Esophagus (tissue), 2 donors: ENCODE measurements around the gene HDAC9. TPM values are rescaled to one million over a fixed set of nuclear protein-coding genes. Genes with fewer than 3 reads are reported as not detected.

Source experiments
- H3K27ac ChIP-seq, 2 donors: one replicate each; pipeline ENCODE4 v1.5.1; 2013; ENCODE audit warnings: low read depth in 2 of 2, mild to moderate bottlenecking in 2 of 2, inconsistent platforms in 1 of 2, low read length in 1 of 2, moderate library complexity in 1 of 2
- H3K27me3 ChIP-seq, 2 donors: one replicate each; pipeline ENCODE4 v1.6.1; 2013; ENCODE audit warnings: low read length in 2 of 2, control low read depth in 1 of 2, mild to moderate bottlenecking in 1 of 2; ENCODE audit not compliant: insufficient read depth in 2 of 2, control insufficient read depth in 1 of 2
- H3K36me3 ChIP-seq, 2 donors: one replicate each; pipeline ENCODE4 v1.6.1; 2013; ENCODE audit warnings: low read length in 1 of 2; ENCODE audit not compliant: control insufficient read depth in 2 of 2, insufficient read depth in 2 of 2
- H3K4me1 ChIP-seq, 2 donors: one replicate each; pipeline ENCODE4 v1.6.1; 2013; ENCODE audit warnings: low read length in 1 of 2; ENCODE audit not compliant: control insufficient read depth in 2 of 2, insufficient read depth in 2 of 2
- H3K4me3 ChIP-seq, 2 donors: one replicate each; pipeline ENCODE4 v1.5.1; 2013; ENCODE audit warnings: low read length in 2 of 2, mild to moderate bottlenecking in 2 of 2, low read depth in 1 of 2, moderate library complexity in 1 of 2
- H3K9me3 ChIP-seq, 2 donors: one replicate each; pipeline ENCODE4 v1.6.1; 2013; ENCODE audit warnings: mild to moderate bottlenecking in 2 of 2, low read depth in 1 of 2, low read length in 1 of 2, moderate library complexity in 1 of 2; ENCODE audit not compliant: control insufficient read depth in 2 of 2, insufficient read depth in 1 of 2
- WGBS, 2 donors: extraction: QIAGEN DNeasy Blood & Tissue Kit; methylation state at CpG; one replicate each; pipeline ENCODE4 v1.1.7; 2013; 5-methylcytosine and 5-hydroxymethylcytosine counted together
- polyA plus RNA-seq, 2 donors: library from polyadenylated mRNA; stranded (reverse); fragments of 200-250 nt; gene quantifications; one replicate each; pipeline ENCODE4 v1.2.3, GENCODE V29; 2013
- donor health status: healthy with polysubstance abuse.
- donor health status: Bipolar disorder and iron deficiency.

HDAC9 gene
- polyA plus RNA-seq, 2 donors = 0.69 to 1.1 TPM

- Histone ChIP-seq H3K27me3 (no peaks in the 10 kb centered on the region), H3K36me3 (no peaks in the 10 kb centered on the region), H3K9me3 (no peaks in the 10 kb centered on the region), H3K4me1 (peaks cover 0 to 3% of the 10 kb centered on the region in 2 donors), H3K4me3 (no peak overlapping the region), H3K27ac (no peak overlapping the region)
- 74 to 78% methylated on average over 3 of the region's 3 CpGs for WGBS, 2 donors
Observed at GRCh38 chr7:18864967-18865366, 369.4 kb downstream of the HDAC9 start.

- peak overlapping the region; percentile 59 to 74 for H3K27ac ChIP-seq
- 39 to 46% methylated on average over 4 of the region's 4 CpGs for WGBS, 2 donors
Observed at GRCh38 chr7:18866359-18867036, 370.9 kb downstream of the HDAC9 start.

DNA sequence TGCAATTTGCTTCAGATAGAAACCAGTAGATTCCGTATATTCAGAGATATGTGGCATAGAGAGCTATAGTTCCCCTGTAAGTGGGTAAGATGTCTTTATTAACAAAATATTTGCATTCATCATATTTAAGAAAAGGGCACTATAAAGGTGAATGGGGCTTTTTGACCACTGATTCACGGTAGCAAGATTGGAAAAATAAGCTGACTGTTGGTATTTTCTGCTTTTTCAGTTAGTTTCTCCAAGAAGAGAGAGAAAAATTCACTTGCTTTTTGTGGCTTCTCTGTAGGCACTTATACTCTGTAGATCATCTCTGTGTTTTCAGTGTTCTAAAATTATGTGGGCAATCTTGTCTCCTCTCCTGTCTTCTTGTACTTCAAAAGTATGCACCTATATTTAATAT, 376.8 kb downstream of the HDAC9 start:
- no peak overlapping the region for H3K4me3 ChIP-seq
- H3K9me3 ChIP-seq = no peaks in the 10 kb centered on the region
- H3K36me3 ChIP-seq = no peaks in the 10 kb centered on the region
- H3K4me1 ChIP-seq = no peaks in the 10 kb centered on the region
- WGBS, 2 donors = 86 to 91% methylated on average over 2 of the region's 2 CpGs
- no peak overlapping the region for H3K27ac ChIP-seq
- H3K27me3 ChIP-seq = no peaks in the 10 kb centered on the region

More at GRCh38 chr7:18866359-18867036, 370.9 kb downstream of the HDAC9 start:
- Histone ChIP-seq H3K4me3 (no peak overlapping the region), H3K27me3 (no peaks in the 10 kb centered on the region), H3K4me1 (peaks cover 0 to 3% of the 10 kb centered on the region in 2 donors), H3K9me3 (no peaks in the 10 kb centered on the region), H3K36me3 (no peaks in the 10 kb centered on the region)

GRCh38 chr7:18873734-18874336, 378.3 kb downstream of the HDAC9 start:
- Histone ChIP-seq H3K9me3 (no peaks in the 10 kb centered on the region), H3K27ac (no peak overlapping the region), H3K27me3 (no peaks in the 10 kb centered on the region), H3K4me3 (no peak overlapping the region), H3K4me1 (no peaks in the 10 kb centered on the region), H3K36me3 (no peaks in the 10 kb centered on the region)
- 86 to 89% methylated on average over 5 of the region's 5 CpGs for WGBS, 2 donors

DNA sequence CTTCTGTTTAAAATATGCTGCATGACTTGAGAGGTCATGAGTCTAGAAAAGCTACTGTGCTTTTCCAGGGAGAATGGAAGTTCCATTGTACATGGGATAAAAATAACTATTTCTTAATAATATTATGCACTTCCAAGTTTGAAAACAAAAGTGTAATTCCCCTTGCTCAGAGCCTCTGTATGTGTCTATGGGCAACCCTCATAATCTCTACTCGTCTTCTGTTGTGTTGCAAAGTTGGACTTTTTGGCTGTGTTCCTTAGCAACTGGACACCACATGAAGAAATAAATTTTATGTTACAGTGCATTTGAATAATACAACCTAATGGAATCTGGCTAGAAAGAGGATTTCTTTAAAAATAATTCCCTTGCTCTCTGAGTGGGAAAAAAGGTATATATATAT, 379.3 kb downstream of the HDAC9 start:
- no peaks in the 10 kb centered on the region for H3K27me3 ChIP-seq
- no peaks in the 10 kb centered on the region for H3K9me3 ChIP-seq
- 50 to 56% methylated on average over 1 of the region's 1 CpG for WGBS, 2 donors
- no peak overlapping the region for H3K27ac ChIP-seq
- no peaks in the 10 kb centered on the region for H3K36me3 ChIP-seq
- no peak overlapping the region for H3K4me3 ChIP-seq
- no peaks in the 10 kb centered on the region for H3K4me1 ChIP-seq

DNA sequence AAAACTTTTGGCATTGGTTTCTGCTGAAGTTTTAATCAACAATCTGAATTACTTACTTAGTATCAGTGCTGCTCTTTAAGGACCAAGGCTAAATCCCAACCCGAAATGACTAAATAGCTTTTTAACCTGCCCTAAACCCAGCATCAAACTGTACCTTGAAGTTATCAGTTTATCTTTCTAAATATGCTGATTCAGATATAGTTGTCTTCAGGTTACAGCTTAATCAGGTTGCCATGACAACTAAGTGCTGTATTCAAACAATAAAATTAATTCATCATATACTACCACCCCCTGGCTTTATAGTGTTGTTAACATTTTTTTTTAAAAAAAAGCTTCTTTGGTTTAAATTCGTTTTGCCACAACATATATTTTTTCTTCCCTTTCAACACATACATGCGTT, 382.3 kb downstream of the HDAC9 start:
- H3K4me3 ChIP-seq = no peak overlapping the region
- 74 to 77% methylated on average over 3 of the region's 3 CpGs for WGBS, 2 donors
- H3K27ac ChIP-seq = no peak overlapping the region
- H3K36me3 ChIP-seq = no peaks in the 10 kb centered on the region
- H3K27me3 ChIP-seq = no peaks in the 10 kb centered on the region
- no peaks in the 10 kb centered on the region for H3K4me1 ChIP-seq
- H3K9me3 ChIP-seq = no peaks in the 10 kb centered on the region

DNA sequence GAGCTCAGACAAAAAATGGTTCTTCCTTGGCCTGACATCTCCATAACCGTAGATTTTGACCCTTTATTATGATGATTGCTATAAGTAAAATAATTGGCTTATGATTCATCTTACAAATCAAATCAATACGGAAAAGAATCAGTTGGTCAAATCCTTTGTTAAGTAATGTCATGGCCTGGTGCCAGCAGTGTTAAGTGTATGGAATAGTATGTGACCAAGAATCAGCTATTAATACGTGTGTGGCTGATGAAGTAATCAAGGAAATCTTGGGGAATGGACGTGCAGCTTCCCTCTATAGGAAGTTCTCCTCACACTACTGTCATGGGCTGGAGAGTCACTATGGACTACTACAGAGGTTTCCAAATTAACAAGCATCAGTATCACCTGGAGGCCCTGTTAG, 391.3 kb downstream of the HDAC9 start:
- Histone ChIP-seq H3K27me3 (no peaks in the 10 kb centered on the region), H3K36me3 (no peaks in the 10 kb centered on the region), H3K4me3 (no peak overlapping the region), H3K9me3 (no peaks in the 10 kb centered on the region), H3K27ac (no peak overlapping the region), H3K4me1 (no peaks in the 10 kb centered on the region)
- WGBS, 2 donors = 80 to 83% methylated on average over 4 of the region's 4 CpGs

DNA sequence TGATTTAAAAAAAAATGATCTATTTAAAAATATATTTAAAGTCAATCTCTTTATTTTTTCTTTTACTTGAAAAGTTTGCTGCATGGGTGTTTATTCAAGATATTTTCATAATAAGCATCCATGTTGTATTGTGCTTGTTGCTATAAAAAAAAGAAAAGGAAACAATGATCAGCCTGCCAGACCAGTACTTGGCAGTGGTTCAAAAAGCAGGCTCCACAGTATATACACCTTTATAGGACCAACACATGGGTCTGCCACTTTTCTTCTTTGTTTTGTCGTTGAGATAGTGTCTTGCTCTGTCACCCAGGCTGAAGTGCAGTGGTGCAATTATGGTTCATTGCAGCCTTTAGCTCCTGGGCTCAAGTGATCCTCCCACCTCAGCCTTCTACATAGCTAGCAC, 393.9 kb downstream of the HDAC9 start:
- Histone ChIP-seq H3K9me3 (no peaks in the 10 kb centered on the region), H3K4me1 (no peaks in the 10 kb centered on the region), H3K27ac (no peak overlapping the region), H3K4me3 (no peak overlapping the region), H3K36me3 (no peaks in the 10 kb centered on the region), H3K27me3 (no peaks in the 10 kb centered on the region)
- WGBS, 2 donors = 49 to 64% methylated on average over 1 of the region's 1 CpG

GRCh38 chr7:18890134-18890533, 394.6 kb downstream of the HDAC9 start:
- no peak overlapping the region for H3K27ac ChIP-seq
- no peaks in the 10 kb centered on the region for H3K27me3 ChIP-seq
- no peak overlapping the region for H3K4me3 ChIP-seq
- WGBS, 2 donors = 37 to 39% methylated on average over 2 of the region's 2 CpGs
- no peaks in the 10 kb centered on the region for H3K4me1 ChIP-seq
- H3K9me3 ChIP-seq = no peaks in the 10 kb centered on the region
- H3K36me3 ChIP-seq = no peaks in the 10 kb centered on the region
